Mesodermal cell (in vitro differentiated cells): Measurements from ENCODE around the gene TMEM255B.

ENCODE experiments used
- H3K27ac ChIP-seq: 2 replicates; pipeline ENCODE4 v1.7.0; 2013; ENCODE audit warnings: mild to moderate bottlenecking, low read depth, low read length, moderate library complexity; ENCODE audit not compliant: severe bottlenecking
- H3K36me3 ChIP-seq: 2 replicates; pipeline ENCODE4 v1.7.1; 2013; ENCODE audit warnings: mild to moderate bottlenecking, low read length, moderate library complexity; ENCODE audit not compliant: control insufficient read depth, insufficient read depth
- H3K4me1 ChIP-seq: one replicate; pipeline ENCODE4 v1.7.1; 2013; ENCODE audit warnings: mild to moderate bottlenecking, low read length; ENCODE audit not compliant: insufficient read depth, control insufficient read depth, poor library complexity, severe bottlenecking
- H3K4me3 ChIP-seq: 2 replicates; pipeline ENCODE4 v1.7.0; 2013; ENCODE audit warnings: low read length, control low read depth, mild to moderate bottlenecking; ENCODE audit not compliant: insufficient read depth, poor library complexity, severe bottlenecking; ENCODE audit errors: extremely low read depth
- H3K9me3 ChIP-seq: 2 replicates; pipeline ENCODE4 v1.7.1; 2013; ENCODE audit warnings: mild to moderate bottlenecking, low read length, moderate library complexity; ENCODE audit not compliant: control insufficient read depth
- WGBS, 2 experiments: methylation state at CpG; one replicate each; pipeline ENCODE4 v1.1.5; 2013; ENCODE audit warnings: missing lambda C conversion rate in 2 of 2; ENCODE audit not compliant: insufficient coverage in 2 of 2; 5-methylcytosine and 5-hydroxymethylcytosine counted together

Gene TMEM255B

DNA sequence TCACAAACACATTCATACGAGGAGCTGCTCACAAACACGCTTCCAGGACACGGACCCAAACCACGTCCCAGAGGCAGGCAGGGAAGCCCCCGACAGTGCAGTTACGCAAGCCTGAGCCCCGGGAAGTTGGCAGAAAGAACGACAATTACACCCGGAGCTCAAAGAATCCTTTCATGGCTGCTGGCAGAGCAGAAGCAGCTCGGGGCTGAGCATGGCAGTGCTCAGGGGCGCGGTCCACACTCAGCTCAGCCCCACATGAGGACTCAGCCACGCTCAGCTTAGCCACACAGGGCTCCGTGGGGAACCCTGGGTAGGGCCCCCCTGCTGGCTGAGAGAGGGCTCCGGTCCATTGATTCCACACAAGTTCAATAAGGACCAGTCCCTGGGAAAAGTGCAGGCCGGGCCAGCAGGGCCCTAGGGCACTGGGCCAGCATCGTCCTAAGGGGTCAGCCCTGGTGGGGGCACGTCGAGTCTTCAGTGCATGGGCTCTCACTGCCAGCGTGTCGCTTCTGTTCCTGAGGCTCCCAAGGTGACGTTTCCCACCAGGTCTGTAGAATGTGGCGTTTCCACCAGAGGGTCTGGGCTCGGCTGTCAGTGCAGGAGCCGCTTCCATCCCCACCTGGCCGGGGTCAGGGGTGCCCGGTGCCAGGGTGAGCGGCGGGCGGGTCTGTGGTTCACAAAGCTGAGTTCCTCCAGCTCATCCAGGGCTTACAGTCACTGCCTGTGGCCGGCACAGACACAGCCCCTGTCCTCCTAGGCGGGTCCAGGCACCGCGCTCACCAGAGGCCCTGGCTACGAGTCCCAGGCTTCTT, 81.7 kb downstream of the TMEM255B start:
- Histone ChIP-seq H3K27ac (no peak overlapping the region), H3K4me3 (no peak overlapping the region), H3K4me1 (peaks cover 32% of the 10 kb centered on the region), H3K9me3 (no peaks in the 10 kb centered on the region), H3K36me3 (no peaks in the 10 kb centered on the region)
- WGBS, 2 experiments = 89 to 90% methylated on average over 31 to 35 of the region's 35 CpGs

DNA sequence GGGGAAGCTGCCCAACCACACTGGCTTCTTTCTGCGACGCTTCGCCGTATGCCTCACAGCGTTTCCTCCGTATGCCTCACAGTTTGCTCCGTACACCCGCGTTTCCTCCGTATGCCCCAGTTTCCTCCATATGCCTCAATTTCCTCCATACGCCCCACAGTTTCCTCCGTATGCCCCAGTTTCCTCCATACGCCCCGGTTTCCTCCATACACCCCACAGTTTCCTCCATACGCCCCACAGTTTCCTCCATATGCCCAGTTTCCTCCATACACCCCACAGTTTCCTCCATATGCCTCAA, 82.3 kb downstream of the TMEM255B start:
- Histone ChIP-seq H3K27ac (no peak overlapping the region), H3K36me3 (no peaks in the 10 kb centered on the region), H3K9me3 (no peaks in the 10 kb centered on the region), H3K4me1 (peaks cover 32% of the 10 kb centered on the region), H3K4me3 (no peak overlapping the region)
- 88 to 91% methylated on average over 11 to 15 of the region's 15 CpGs for WGBS, 2 experiments

DNA sequence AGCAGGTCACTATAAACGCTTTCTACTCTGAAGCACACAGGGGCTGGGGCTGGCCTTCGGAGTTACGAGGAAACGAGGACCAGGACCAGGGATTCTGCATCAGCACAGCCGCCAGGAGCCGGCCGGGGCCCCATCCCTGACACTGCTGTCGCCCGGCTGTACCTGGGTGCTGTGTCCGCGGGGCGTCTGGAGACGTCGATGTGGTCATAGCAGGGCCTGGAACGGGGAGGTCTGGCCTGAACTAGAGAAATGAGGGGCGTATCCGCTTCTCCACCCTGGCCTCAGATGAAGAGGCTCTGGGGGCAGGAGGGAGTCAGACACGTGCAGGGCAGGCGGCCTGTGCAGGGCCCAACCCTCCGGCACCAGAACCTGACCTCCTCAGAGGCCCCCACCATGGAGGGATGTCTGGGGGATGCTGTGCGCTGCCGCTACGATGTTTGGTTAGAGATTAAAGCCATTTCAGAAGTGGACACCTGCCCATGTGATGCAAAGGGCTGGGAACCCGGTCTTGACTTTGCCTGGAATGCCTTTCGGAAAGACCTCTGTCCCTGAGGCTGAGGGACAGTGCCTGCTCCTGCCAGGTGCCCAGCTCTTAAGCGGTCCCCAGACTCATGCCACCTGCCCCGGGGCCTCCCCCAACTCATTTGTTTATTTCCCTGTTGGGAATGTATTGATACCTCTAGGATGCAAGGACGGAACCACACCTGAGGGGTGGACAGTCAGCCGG, 83.5 kb downstream of the TMEM255B start:
- Histone ChIP-seq H3K36me3 (no peaks in the 10 kb centered on the region), H3K4me1 (peaks cover 25% of the 10 kb centered on the region), H3K27ac (no peak overlapping the region), H3K4me3 (no peak overlapping the region), H3K9me3 (no peaks in the 10 kb centered on the region)
- 92 to 94% methylated on average over 19 to 24 of the region's 29 CpGs for WGBS, 2 experiments

DNA sequence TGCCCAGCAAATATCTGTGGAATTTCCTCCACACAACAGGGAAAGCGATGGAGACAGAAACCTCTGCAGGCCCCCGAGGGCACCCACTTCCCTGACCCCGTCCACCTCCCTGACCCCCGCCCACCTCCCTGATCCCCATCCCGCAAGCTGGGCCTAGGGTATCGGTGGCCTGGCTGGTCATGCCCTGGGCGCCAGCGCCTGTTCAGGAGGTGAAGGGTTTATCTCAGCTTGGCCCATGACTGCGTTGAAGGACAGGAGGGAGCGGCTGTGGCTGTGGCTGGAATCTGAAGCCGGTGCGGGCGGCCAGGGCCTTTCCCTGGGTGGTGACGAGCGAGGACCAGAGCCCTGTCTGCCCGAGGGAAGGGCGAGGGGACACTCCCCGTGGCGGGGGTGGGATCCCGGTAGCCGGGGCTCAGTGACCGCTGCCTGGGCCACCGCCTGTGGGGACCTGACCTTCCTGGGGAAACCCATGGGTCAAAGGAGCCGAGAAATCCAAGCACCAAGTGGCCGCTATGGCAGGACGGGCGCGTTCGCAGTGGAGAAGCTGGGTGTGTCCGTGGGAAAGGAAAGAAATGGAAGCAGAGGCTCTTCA, 84.1 kb downstream of the TMEM255B start:
- Histone ChIP-seq H3K27ac (no peak overlapping the region), H3K4me3 (no peak overlapping the region), H3K4me1 (peaks cover 18% of the 10 kb centered on the region), H3K9me3 (no peaks in the 10 kb centered on the region), H3K36me3 (no peaks in the 10 kb centered on the region)
- 92 to 95% methylated on average over 18 to 28 of the region's 30 CpGs for WGBS, 2 experiments

DNA sequence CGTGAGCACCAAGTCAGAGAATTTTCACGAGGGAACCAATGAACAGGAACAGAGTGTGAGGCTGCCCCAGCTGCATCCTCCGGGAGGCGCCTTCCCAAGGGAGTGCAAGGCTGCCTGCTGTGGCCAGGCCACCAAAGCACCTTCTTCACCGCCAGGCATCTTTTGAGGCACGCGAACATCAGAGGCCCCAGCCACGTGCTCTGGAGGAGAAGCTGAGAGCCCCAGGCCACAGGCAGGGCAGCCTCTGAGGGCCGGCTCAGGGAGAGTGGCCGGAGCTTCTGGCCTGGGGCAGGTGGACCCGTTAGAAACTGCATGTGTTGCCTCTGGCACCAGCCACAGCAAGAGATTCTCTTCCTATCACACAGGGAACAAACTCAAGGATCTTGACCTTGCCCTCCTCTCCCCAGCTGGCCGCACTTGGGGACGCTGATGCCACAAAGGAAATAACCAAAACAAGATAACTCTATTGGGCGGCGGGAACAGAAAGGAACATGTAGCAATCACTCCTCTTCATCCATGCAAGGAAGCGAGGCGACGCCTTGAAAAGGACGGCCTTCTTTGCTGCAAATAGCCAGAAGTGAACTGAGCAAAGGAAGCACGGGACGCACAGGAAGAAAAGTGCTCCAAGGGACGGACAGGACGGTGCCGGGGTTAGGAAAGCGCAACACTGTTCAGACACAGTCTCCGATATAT, 85.0 kb downstream of the TMEM255B start:
- 89 to 91% methylated on average over 24 to 25 of the region's 26 CpGs for WGBS, 2 experiments
- no peak overlapping the region for H3K4me3 ChIP-seq
- no peak overlapping the region for H3K27ac ChIP-seq
- H3K4me1 ChIP-seq = peaks cover 10% of the 10 kb centered on the region
- no peaks in the 10 kb centered on the region for H3K36me3 ChIP-seq
- H3K9me3 ChIP-seq = no peaks in the 10 kb centered on the region

DNA sequence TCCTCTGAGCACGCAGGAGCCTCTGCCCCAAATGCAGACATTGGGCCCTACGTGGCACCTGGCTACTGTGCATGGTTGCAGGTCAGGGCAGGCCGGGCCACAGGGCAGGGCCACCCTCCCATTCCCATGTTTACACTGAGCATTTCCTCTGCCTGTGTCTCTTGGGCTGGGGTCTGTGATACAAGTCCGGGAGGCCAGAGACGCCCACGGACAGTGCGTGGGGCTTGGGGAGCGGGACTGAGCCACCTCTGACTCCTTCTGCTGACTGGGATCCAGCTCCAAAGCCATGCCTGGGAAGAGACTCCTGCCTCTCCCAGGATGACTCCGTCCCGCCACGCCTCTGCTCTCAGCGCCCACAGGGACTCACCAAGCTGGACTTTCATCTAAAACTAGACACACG, 86.0 kb downstream of the TMEM255B start:
- Histone ChIP-seq H3K4me1 (no peaks in the 10 kb centered on the region), H3K27ac (no peak overlapping the region), H3K4me3 (no peak overlapping the region), H3K36me3 (no peaks in the 10 kb centered on the region), H3K9me3 (no peaks in the 10 kb centered on the region)
- WGBS, 2 experiments = 88 to 92% methylated on average over 8 to 12 of the region's 13 CpGs

DNA sequence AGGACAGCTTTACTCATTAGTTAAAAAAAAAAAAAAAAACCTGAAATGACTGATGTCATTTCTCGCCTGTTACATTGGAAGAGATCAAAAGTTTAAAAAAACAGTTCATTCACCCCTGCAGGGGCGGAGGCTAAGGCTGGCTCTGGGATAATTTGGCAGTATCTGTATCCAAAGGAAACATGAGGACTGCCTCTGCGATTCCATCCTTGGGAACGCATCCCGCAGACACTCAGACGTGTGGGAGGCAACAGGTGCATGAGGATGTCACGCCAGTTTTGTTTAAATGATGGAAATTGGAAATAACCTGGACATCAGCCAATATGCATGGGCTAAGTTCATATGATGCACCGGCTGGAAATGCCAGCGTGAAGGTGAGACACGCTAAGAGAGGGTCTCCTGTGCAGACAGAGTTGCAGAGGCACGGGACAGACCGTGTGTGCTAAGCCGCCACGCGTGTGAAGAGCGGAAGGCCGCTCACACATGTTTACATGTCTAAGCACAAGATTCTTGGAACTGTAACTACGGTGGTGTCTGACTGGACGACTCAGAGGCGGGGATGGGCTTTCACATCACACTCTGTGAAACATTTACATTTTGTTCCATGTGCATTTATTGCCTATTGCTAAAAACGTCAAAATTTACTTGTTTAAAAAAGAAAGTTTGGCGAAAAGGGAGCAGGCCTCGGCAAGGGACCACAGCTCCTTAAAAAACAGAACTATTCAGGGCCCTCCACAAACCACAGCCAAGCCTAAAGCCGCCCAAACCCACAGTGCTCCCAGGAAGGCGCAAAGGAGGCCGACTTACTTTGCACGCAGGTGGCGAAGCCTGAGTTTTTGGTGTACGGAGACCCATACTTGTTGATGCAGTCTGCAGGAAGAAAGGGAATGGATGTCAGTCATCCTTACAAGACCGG, 87.0 kb downstream of the TMEM255B start:
- H3K27ac ChIP-seq = no peak overlapping the region
- WGBS, 2 experiments = 95% methylated on average over 25 to 28 of the region's 30 CpGs
- no peaks in the 10 kb centered on the region for H3K9me3 ChIP-seq
- H3K4me3 ChIP-seq = no peak overlapping the region
- no peaks in the 10 kb centered on the region for H3K4me1 ChIP-seq
- no peaks in the 10 kb centered on the region for H3K36me3 ChIP-seq

DNA sequence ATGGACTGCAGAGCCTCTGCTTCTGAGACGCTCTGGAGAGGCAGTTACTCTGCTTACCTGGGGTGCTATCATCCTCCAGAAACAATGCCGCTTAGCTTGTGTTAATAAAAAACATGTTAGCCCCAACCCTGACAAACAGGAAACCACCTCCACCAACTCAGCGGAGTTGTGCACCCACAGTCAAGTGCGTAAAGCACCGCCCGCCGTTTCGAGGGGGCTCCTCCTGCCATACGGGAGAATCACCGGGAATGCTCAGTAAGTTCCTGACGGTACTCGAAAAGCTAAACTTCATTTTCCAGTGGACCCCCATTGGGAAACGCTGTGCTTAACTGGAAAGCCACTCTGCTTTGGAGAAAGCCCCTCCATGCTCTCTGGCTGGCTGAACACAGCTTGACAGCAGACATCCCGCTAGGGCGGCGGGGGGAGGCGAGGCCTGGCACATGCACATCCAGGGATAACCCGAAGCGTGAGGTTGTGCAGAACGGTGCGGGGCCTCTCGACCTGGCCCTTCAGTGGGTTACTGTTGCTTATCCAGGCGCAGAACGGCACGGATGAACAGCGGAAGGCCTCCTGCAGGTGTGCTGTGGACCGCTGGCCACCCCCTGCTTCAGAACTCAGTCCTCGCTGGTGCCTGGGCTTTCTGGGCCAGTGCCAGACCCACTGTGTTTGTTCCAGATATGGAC, 87.8 kb downstream of the TMEM255B start:
- Histone ChIP-seq H3K9me3 (no peaks in the 10 kb centered on the region), H3K27ac (no peak overlapping the region), H3K4me3 (no peak overlapping the region), H3K4me1 (no peaks in the 10 kb centered on the region), H3K36me3 (no peaks in the 10 kb centered on the region)
- WGBS, 2 experiments = 95 to 96% methylated on average over 27 of the region's 28 CpGs

DNA sequence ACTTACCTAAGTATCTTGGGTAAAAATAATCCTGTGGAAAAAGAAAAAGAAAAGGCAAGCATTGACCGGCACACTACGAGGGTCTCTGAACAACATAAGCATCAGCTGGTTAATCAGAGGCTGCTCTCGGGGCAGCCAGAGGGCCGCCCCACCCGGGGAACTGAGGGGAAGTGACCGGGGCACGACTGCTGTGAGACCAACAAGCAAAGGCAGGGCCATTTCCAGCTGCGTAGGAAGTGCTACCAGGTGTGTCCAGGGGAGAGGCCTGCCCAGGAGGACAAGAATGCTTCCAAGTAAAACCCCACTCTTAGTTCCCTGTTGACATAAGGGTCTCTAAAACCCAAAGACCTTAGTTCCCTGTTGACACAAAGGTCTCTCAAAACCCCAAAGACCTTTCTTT, 89.0 kb downstream of the TMEM255B start:
- Histone ChIP-seq H3K27ac (no peak overlapping the region), H3K4me3 (no peak overlapping the region), H3K4me1 (no peaks in the 10 kb centered on the region), H3K36me3 (no peaks in the 10 kb centered on the region), H3K9me3 (no peaks in the 10 kb centered on the region)
- WGBS, 2 experiments = 96% methylated on average over 7 to 8 of the region's 8 CpGs
